Endothelial cell of umbilical vein (primary cell): ENCODE results near the gene S100A11. TPM values are rescaled to one million over a fixed set of nuclear protein-coding genes. Genes with fewer than 3 reads are reported as not detected.

Source experiments
- BruUV-seq: library from RNA; stranded (reverse); fragments of 400-500 nt; replicated peaks from 2 replicates; lab custom pipeline; 2021; lab: Mats Ljungman, UMichigan
- CTCF ChIA-PET: fragments of 300-600, 350-600 bp; sonication (Branson Sonifier 250); formaldehyde crosslinking; loops from one replicate; lab custom pipeline; 2021; ENCODE audit warnings: antibody characterized with exemption, inconsistent platforms; lab: Charles Lee
- POLR2A ChIA-PET: fragments of 300-600, 350-600 bp; sonication (Branson Sonifier 250); formaldehyde crosslinking; loops from one replicate; lab custom pipeline; 2021; ENCODE audit warnings: antibody characterized with exemption, inconsistent platforms; lab: Charles Lee
- DNase-seq: peaks from one replicate; pipeline ENCODE4 v3.0.0-alpha.2; 2011; ENCODE audit warnings: low read depth, low spot score
- FAIRE-seq: peaks from 2 replicates; lab custom pipeline; 2011; peaks lifted over from hg19 to GRCh38; lab: Jason Lieb, UNC
- H2AFZ ChIP-seq: 2 replicates; pipeline ENCODE4 v1.6.0; 2012; ENCODE audit warnings: low read depth, low read length, control low read depth, inconsistent platforms
- H3K27ac ChIP-seq: 2 replicates; pipeline ENCODE4 v1.5.1; 2011; ENCODE audit warnings: low read depth, mild to moderate bottlenecking, control low read depth, low read length, moderate library complexity; ENCODE audit not compliant: insufficient read depth
- H3K27me3 ChIP-seq, 2 experiments: 2 replicates each; pipeline versions ENCODE4 v1.6.0 to v1.6.1; 2011; ENCODE audit warnings: low read length in 2 of 2, mixed read lengths in 1 of 2; ENCODE audit not compliant: control insufficient read depth in 2 of 2, insufficient read depth in 2 of 2
- H3K36me3 ChIP-seq, 2 experiments: 2 replicates in 1 of 2; 3 replicates in 1 of 2; pipeline ENCODE4 v1.5.1; 2011; ENCODE audit warnings: low read length in 2 of 2, mild to moderate bottlenecking in 1 of 2, moderate library complexity in 1 of 2; ENCODE audit not compliant: control insufficient read depth in 2 of 2, insufficient read depth in 2 of 2; ENCODE audit errors: extremely low read depth in 1 of 2
- H3K4me1 ChIP-seq: 3 replicates; pipeline ENCODE4 v1.5.1; 2011; ENCODE audit warnings: mild to moderate bottlenecking, low read length; ENCODE audit not compliant: control insufficient read depth, insufficient read depth; ENCODE audit errors: extremely low read depth
- H3K4me2 ChIP-seq: 2 replicates; pipeline ENCODE4 v1.6.1; 2011; ENCODE audit warnings: low read length, control low read depth, mixed read lengths; ENCODE audit not compliant: insufficient read depth
- H3K4me3 ChIP-seq, 3 experiments: fragments of 200-600 bp in 1 of 3; sonication (generic), shearing (Covaris generic) in 1 of 3; replicated peaks in 1 of 3; 2 replicates each; pipeline ENCODE4 v1.5.1; 2011 to 2016; ENCODE audit warnings: control low read depth in 3 of 3, low read length in 3 of 3, mild to moderate bottlenecking in 2 of 3, inconsistent platforms in 1 of 3, low read depth in 1 of 3, moderate library complexity in 1 of 3; ENCODE audit not compliant: insufficient read depth in 1 of 3
- H3K79me2 ChIP-seq: 2 replicates; pipeline ENCODE4 v1.6.0; 2012; ENCODE audit warnings: low read length, inconsistent platforms; ENCODE audit not compliant: control insufficient read depth, insufficient read depth
- H3K9ac ChIP-seq: replicated peaks from 2 replicates; pipeline ENCODE3; 2011; ENCODE audit warnings: low read length, control low read depth; ENCODE audit not compliant: insufficient read depth; ENCODE audit errors: extremely low read depth
- H3K9me1 ChIP-seq: replicated peaks from 3 replicates; pipeline ENCODE4 v1.6.0; 2011; ENCODE audit warnings: mild to moderate bottlenecking, low read length; ENCODE audit not compliant: control insufficient read depth, insufficient read depth; ENCODE audit errors: extremely low read depth
- H3K9me3 ChIP-seq: replicated peaks from 2 replicates; pipeline ENCODE4 v1.5.1; 2012; ENCODE audit warnings: low read length, inconsistent platforms; ENCODE audit not compliant: control insufficient read depth, insufficient read depth
- H4K20me1 ChIP-seq: replicated peaks from 2 replicates; pipeline ENCODE3; 2011; ENCODE audit warnings: mild to moderate bottlenecking, low read length; ENCODE audit not compliant: control insufficient read depth, insufficient read depth; ENCODE audit errors: extremely low read depth
- CTCF ChIP-seq, 2 donors: IDR thresholded peaks; 1 replicate in 1 of 2; 2 replicates in 1 of 2; pipeline ENCODE4 v1.5.1; 2011; ENCODE audit warnings: low read length in 2 of 2, mild to moderate bottlenecking in 2 of 2, moderate library complexity in 2 of 2, control low read depth in 1 of 2, inconsistent platforms in 1 of 2, low read depth in 1 of 2; ENCODE audit not compliant: insufficient read depth in 1 of 2; ENCODE audit errors: extremely low read depth in 1 of 2
- FOS ChIP-seq: IDR thresholded peaks from 2 replicates; pipeline ENCODE4 v1.6.1; 2011; ENCODE audit warnings: mild to moderate bottlenecking, low read length, moderate library complexity, borderline replicate concordance; ENCODE audit not compliant: insufficient read depth
- GATA2 ChIP-seq: IDR thresholded peaks from 2 replicates; pipeline ENCODE4 v1.7.0; 2011; ENCODE audit warnings: low read depth, mild to moderate bottlenecking, moderate library complexity, mixed read lengths, low read length; ENCODE audit not compliant: insufficient read length, insufficient read depth
- MYC ChIP-seq: IDR thresholded peaks from one replicate; pipeline ENCODE4 v1.6.1; 2011; ENCODE audit warnings: mild to moderate bottlenecking, low read depth, low read length
- POLR2AphosphoS5 ChIP-seq: IDR thresholded peaks from 2 replicates; pipeline ENCODE4 v1.6.1; 2012; ENCODE audit warnings: low read depth, mild to moderate bottlenecking, control low read depth, low read length, moderate library complexity; ENCODE audit not compliant: insufficient read depth
- dilution Hi-C: fragments of 300-500 bp; cut with MboI; formaldehyde crosslinking; loops from one replicate; pipeline ENCODE4 v1.15.0; 2019; ENCODE audit warnings: low sequenced_read_pairs; ENCODE audit not compliant: extremely low pct_ligation_motif_present
- intact Hi-C: fragments of 100-400 bp; cut with micrococcal nuclease; formaldehyde crosslinking; loops from one replicate; pipeline ENCODE4 v1.10.0; 2022
- polyA plus RNA-seq, 4 experiments: library from polyadenylated mRNA; depleted of rRNA in 3 of 4; stranded (reverse) in 3 of 4; unstranded in 1 of 4; fragments of >200 nt; gene quantifications; 2 replicates each; pipeline versions ENCODE4 v1.2.1 to v1.2.3, GENCODE V29; 2011 to 2012; ENCODE audit warnings: missing spikeins in 1 of 4
- total RNA-seq: library from RNA; stranded (reverse); gene quantifications from 2 replicates; pipeline ENCODE4 v1.2.3, GENCODE V29; 2021

S100A11 gene
- total and polyA plus RNA-seq, 2 donors (not counting 3 experiments of a cell fraction or from before 2014, with no cell fraction given) = 497 to 505 TPM

- dilution Hi-C loops (no loop called here), intact Hi-C loops (no loop called here)
- H4K20me1 ChIP-seq = no peaks in the 10 kb centered on the region
- no peak overlapping the region for H2AFZ ChIP-seq
- peaks cover 64% of the 10 kb centered on the region for H3K79me2 ChIP-seq
- H3K36me3 ChIP-seq = peaks cover 27 to 33% of the 10 kb centered on the region in 2 experiments
- H3K4me3 ChIP-seq = no peak overlapping the region
- DNase-seq = no peak
- H3K9me3 ChIP-seq = no peaks in the 10 kb centered on the region
- H3K27me3 ChIP-seq = no peaks in the 10 kb centered on the region
- ChIA-PET CTCF (interaction anchor here (0.7 to 19.6 kb wide), 8 partner anchors 10 to 102 kb away, joined by 3 to 435 read pairs (median 4); no protein-coding TSS in a partner anchor), POLR2A (no interaction called here)
- H3K4me1 ChIP-seq = peaks cover 46% of the 10 kb centered on the region
- no peaks in the 10 kb centered on the region for H3K9me1 ChIP-seq
- no peak for TF ChIP-seq MYC
- TF ChIP-seq CTCF (IDR thresholded peaks at IDR 0.05; ENCODE audit: extremely low read depth in 1 of 2, insufficient read depth in 1 of 2, low read depth in 1 of 2, low read length in 2 of 2) = no peak
- TF ChIP-seq FOS = no peak
- no peak for TF ChIP-seq GATA2
- TF ChIP-seq POLR2AphosphoS5 = no peak
- H3K9ac ChIP-seq = no peak overlapping the region
- no peak for FAIRE-seq
- H3K27ac ChIP-seq = no peak overlapping the region
- H3K4me2 ChIP-seq = no peak overlapping the region
- BruUV-seq = no TSS peak
Measured at GRCh38 chr1:151986501-151987190, 50.2 kb downstream of the S100A11 start.
